Prostate gland (tissue), 2 donors: Measurements from ENCODE around the gene GIT1. TPM values are rescaled to one million over a fixed set of nuclear protein-coding genes. Genes with fewer than 3 reads are reported as not detected.

Experiments
- DNase-seq: peaks from one replicate; pipeline ENCODE4 v3.0.0-alpha.2; 2019; ENCODE audit warnings: low spot score
- H3K27ac ChIP-seq, 2 donors: fragments of 200-600 bp; sonication (generic); 2 replicates each; pipeline ENCODE4 v1.5.1; 2017 to 2019
- H3K27me3 ChIP-seq: fragments of 200-600 bp; sonication (generic); replicated peaks from 2 replicates; pipeline ENCODE4 v1.5.1; 2019; ENCODE audit not compliant: insufficient read depth
- H3K36me3 ChIP-seq, 2 donors: fragments of 200-600 bp; sonication (generic); 1 replicate in 1 of 2; 2 replicates in 1 of 2; pipeline versions ENCODE4 v1.5.1 to v1.8.1; 2017 to 2019
- H3K4me1 ChIP-seq: fragments of 200-600 bp; sonication (generic); replicated peaks from 2 replicates; pipeline ENCODE4 v1.5.1; 2019
- H3K4me3 ChIP-seq, 2 donors: fragments of 200-600 bp; sonication (generic); 2 replicates each; pipeline ENCODE4 v1.5.1; 2017 to 2019
- H3K9me3 ChIP-seq: fragments of 200-600 bp; sonication (generic); 2 replicates; pipeline ENCODE4 v1.5.1; 2017
- CTCF ChIP-seq, 4 experiments: fragments of 200-600 bp in 2 of 4; fragments of 450-650 bp in 2 of 4; sonication (generic) in 2 of 4; IDR thresholded peaks; 1 replicate in 3 of 4; 2 replicates in 1 of 4; pipeline ENCODE4 v1.5.1; 2016 to 2019; ENCODE audit warnings: antibody characterized with exemption in 4 of 4, mild to moderate bottlenecking in 2 of 4, moderate library complexity in 2 of 4
- POLR2A ChIP-seq: fragments of 450-650 bp; IDR thresholded peaks from one replicate; pipeline ENCODE4 v1.6.1; 2016; ENCODE audit warnings: antibody characterized with exemption, mild to moderate bottlenecking
- POLR2AphosphoS5 ChIP-seq: sonication (generic); formaldehyde crosslinking; IDR thresholded peaks from one replicate; pipeline ENCODE4 v1.6.1; 2017; ENCODE audit warnings: antibody characterized with exemption
- WGBS: methylation state at CpG from one replicate; pipeline ENCODE4 v1.1.5; 2018; 5-methylcytosine and 5-hydroxymethylcytosine counted together
- intact Hi-C: fragments of 100-400 bp; cut with DNase I; formaldehyde crosslinking; loops from one replicate; pipeline ENCODE4 v1.14.2; 2022
- total RNA-seq, 2 donors: library from RNA; depleted of rRNA; stranded (reverse); fragments of >200 nt; gene quantifications; one replicate each; pipeline ENCODE4 v1.1.0, GENCODE V29; 2016

The GIT1 gene
- total RNA-seq, 2 donors from 2014 or later, result 29.1 to 86.9 TPM

- WGBS, result 60% methylated on average over 10 of the region's 13 CpGs
Observed at GRCh38 chr17:29597361-29598172, 8.1 kb upstream of the GIT1 start.

GRCh38 chr17:29596811-29597210 is 7.4 kb upstream of the GIT1 start:
- Histone ChIP-seq H3K9me3 (no peaks in the 10 kb centered on the region), H3K4me1 (peaks cover 7% of the 10 kb centered on the region), H3K27ac (no peak overlapping the region), H3K4me3 (no peak overlapping the region), H3K36me3 (no peaks in the 10 kb centered on the region), H3K27me3 (no peaks in the 10 kb centered on the region)
- no peak for DNase-seq
- 80% methylated on average over 9 of the region's 9 CpGs for WGBS
- no peak for TF ChIP-seq CTCF (IDR thresholded peaks at IDR 0.05)
- no peak for TF ChIP-seq POLR2A
- no peak for TF ChIP-seq POLR2AphosphoS5
- intact Hi-C loops, result no loop called here

More at GRCh38 chr17:29597361-29598172, 8.1 kb upstream of the GIT1 start:
- no peaks in the 10 kb centered on the region for H3K36me3 ChIP-seq
- H3K4me1 ChIP-seq, result no peaks in the 10 kb centered on the region
- H3K27me3 ChIP-seq, result no peaks in the 10 kb centered on the region
- intact Hi-C loops, result no loop called here
- H3K9me3 ChIP-seq, result no peaks in the 10 kb centered on the region
- TF ChIP-seq POLR2AphosphoS5 (no peak), CTCF (IDR thresholded peaks at IDR 0.05) (no peak), POLR2A (no peak)
- no peak overlapping the region for H3K4me3 ChIP-seq
- no peak for DNase-seq
- H3K27ac ChIP-seq, result no peak overlapping the region

DNA sequence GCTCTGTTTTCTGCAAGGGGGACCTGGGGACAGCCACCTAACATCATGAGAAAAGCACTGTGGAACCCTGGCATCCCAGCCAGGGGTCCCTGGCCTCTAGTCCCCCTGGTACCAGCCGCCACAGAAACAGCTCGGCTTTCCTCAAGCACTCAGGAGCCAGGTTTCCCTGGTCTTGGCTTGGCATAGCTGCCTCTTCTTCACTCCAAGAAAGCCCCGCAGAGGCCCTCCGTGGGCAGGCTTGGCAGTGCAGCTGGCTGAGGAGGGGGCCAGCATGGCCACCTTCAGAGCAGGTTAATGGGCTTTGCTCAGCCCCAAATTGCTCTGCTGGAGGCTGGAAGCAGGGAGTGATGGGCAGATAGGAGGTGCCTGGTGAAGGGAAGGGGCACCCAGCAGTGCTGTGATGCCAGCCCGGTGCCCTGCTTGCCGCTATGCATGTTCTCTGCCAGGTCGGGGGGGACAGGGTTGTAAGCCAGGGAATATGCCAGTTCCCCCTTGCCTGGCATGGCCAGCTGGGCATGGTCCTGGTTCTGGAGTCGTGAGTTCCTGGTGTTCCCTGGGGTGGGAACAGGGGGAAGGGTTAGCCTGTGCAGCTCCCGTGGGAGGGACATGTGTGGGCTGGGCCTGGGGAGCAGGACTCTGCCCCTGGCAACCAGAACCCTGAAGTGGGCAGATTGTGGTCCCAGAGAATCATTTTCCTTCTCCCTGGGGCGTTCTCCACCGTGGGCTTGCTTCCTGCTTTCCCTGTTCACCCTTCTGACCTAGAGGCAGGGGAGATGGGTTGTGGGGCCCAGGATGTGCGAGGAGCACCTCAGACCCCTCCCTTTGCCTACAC is 6.7 kb upstream of the GIT1 start:
- Histone ChIP-seq H3K36me3 (no peaks in the 10 kb centered on the region), H3K9me3 (no peaks in the 10 kb centered on the region), H3K27me3 (no peaks in the 10 kb centered on the region), H3K4me3 (no peak overlapping the region), H3K4me1 (peaks cover 8% of the 10 kb centered on the region), H3K27ac (no peak overlapping the region)
- DNase-seq, result no peak
- no peak for TF ChIP-seq CTCF (IDR thresholded peaks at IDR 0.05)
- no peak for TF ChIP-seq POLR2A
- TF ChIP-seq POLR2AphosphoS5, result no peak
- 90% methylated on average over 12 of the region's 12 CpGs for WGBS
- intact Hi-C loops, result no loop called here

DNA sequence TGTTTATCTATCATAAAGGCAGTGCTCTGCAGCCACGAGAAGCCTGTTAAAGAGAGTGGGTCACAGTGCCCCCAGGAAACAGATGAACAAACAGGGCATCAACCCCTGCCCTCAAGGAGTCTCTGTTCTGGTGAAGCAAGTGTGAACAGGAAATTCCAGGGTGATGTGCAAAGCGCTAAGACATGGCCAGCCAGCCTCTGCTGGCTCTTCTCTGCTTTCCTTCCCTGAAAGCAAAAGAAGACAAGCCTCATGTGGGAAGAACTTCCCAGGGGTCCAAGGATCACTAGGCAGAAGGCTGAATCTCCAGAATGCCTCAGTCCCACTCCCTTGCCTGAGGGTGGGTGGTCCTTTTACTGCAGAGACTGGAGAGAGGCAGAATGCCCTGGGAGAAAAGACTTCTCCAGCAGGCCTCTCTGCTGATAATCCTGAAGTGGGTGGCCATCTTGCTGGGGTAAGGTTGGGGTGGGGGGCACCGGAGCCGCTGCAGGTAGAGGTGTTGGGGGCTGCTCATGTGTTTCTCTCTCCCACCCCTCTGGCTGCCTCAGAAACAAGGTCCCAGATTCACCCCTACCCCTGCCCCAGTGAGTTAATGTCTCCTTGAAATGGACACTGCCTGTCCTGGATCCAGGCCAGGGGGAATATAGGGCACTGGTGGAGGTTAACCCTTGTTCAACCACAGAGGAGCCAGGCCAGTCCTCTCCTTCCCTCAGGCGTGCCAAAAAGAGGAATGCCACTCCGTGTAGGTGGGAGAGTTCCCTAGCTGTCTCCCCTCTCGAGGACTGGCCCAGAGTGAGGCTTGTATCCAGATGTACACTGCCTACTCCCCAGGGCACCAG is 5.9 kb upstream of the GIT1 start:
- 87% methylated on average over 7 of the region's 7 CpGs for WGBS
- intact Hi-C loops, result no loop called here
- H3K27ac ChIP-seq, result no peak overlapping the region
- TF ChIP-seq CTCF (IDR thresholded peaks at IDR 0.05), result no peak
- TF ChIP-seq POLR2AphosphoS5, result no peak
- TF ChIP-seq POLR2A, result no peak
- no peaks in the 10 kb centered on the region for H3K36me3 ChIP-seq
- peaks cover 10% of the 10 kb centered on the region for H3K4me1 ChIP-seq
- no peaks in the 10 kb centered on the region for H3K9me3 ChIP-seq
- no peak for DNase-seq
- H3K27me3 ChIP-seq, result no peaks in the 10 kb centered on the region
- no peak overlapping the region for H3K4me3 ChIP-seq
